ENCODE measurements around the gene DNAJC5.
"Not testable (repeated sequence)": the region's sequence is repeated elsewhere in the genome, so short reads cannot be mapped to it uniquely, and the experiment has no call there.

DNAJC5 gene

DNA sequence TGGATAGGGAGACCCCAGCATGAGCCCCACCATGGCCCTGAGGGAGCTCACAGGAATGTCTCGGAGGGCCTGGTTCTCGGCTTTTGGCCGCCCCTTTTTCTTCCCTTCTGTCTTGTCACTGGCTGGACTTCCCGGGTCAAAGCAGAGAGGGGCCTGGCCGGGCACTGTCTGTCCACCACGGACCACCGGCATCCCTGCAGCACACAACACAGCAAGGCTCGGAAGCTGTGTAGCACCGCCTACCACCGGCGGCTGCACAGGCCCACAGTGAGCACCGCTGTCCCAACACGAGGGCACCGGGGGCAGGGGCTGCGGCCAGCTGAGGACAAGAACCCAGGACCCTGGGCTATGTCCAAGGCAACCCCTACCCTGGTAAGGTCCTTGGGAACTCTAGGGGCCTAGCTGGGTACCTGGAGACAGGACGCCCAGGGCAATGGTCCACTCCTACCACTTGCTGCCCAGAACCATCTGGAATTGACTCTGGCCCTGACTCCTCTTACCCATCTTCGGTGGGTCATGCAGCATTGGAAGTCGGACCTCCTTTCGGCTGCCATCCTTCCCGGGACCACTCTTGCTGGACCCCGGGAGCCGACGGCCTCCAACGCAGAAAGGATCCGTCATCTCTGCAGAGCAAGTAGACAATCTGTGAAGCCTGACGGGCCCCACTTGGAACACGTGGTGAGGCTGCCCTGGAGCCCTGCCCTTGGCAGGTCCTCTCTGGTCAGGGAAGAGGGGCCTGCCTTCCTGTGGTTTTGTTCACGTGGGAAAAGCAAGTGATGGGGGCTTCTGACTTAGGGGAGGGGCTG, 72.6 kb downstream of the DNAJC5 start:
- Histone ChIP-seq H3K27me3 (ENCODE audit: insufficient read depth, insufficient read length) (peaks cover 17% of the 10 kb centered on the region), H3K9ac (ENCODE audit: insufficient read length, low read depth) (no peak overlapping the region), H3K36me3 (ENCODE audit: insufficient read depth, insufficient read length, low read length) (peaks cover 48% of the 10 kb centered on the region), H3K9me3 (ENCODE audit: insufficient read depth, low read length) (peaks cover 40% of the 10 kb centered on the region; the same call in 1 of the 2 replicates), H3K4me3 (ENCODE audit: insufficient read length, low read depth) (no peak overlapping the region), H3K4me1 (ENCODE audit: insufficient read depth, insufficient read length) (peaks cover 15% of the 10 kb centered on the region)
- TF ChIP-seq YY1 (IDR thresholded peaks at IDR 0.05; ENCODE audit: insufficient read depth, insufficient read length) (no peak), ZNF274 (IDR thresholded peaks at IDR 0.05; ENCODE audit: low read depth, low read length) (no peak), SUZ12 (IDR thresholded peaks at IDR 0.05; ENCODE audit: extremely low read depth, insufficient read depth, insufficient read length) (no peak)
- no peak for DNase-seq (ENCODE audit: low read depth, low spot score)

- peaks cover 40% of the 10 kb centered on the region for H3K36me3 ChIP-seq (ENCODE audit: insufficient read depth, insufficient read length, low read length)
- peaks cover 40% of the 10 kb centered on the region; the same call in 1 of the 2 replicates for H3K9me3 ChIP-seq (ENCODE audit: insufficient read depth, low read length)
- TF ChIP-seq ZNF274 (IDR thresholded peaks at IDR 0.05; ENCODE audit: low read depth, low read length) (no peak), YY1 (IDR thresholded peaks at IDR 0.05; ENCODE audit: insufficient read depth, insufficient read length) (no peak)
- H3K9ac ChIP-seq (ENCODE audit: insufficient read length, low read depth) = peak overlapping the region; percentile 96
- DNase-seq (ENCODE audit: low read depth, low spot score) = no peak
- peaks cover 17% of the 10 kb centered on the region for H3K27me3 ChIP-seq (ENCODE audit: insufficient read depth, insufficient read length)
- H3K4me1 ChIP-seq (ENCODE audit: insufficient read depth, insufficient read length) = peaks cover 18% of the 10 kb centered on the region
- H3K4me3 ChIP-seq (ENCODE audit: insufficient read length, low read depth) = peak overlapping the region; percentile 88
Observed at GRCh38 chr20:63968136-63968927, 73.4 kb downstream of the DNAJC5 start.

- DNase-seq (ENCODE audit: low read depth, low spot score) = no peak
- Histone ChIP-seq H3K9ac (ENCODE audit: insufficient read length, low read depth) (peak overlapping the region; percentile 96), H3K4me3 (ENCODE audit: insufficient read length, low read depth) (peak overlapping the region; percentile 88), H3K9me3 (ENCODE audit: insufficient read depth, low read length) (peaks cover 34% of the 10 kb centered on the region; the same call in 1 of the 2 replicates), H3K27me3 (ENCODE audit: insufficient read depth, insufficient read length) (peaks cover 17% of the 10 kb centered on the region), H3K4me1 (ENCODE audit: insufficient read depth, insufficient read length) (peaks cover 22% of the 10 kb centered on the region), H3K36me3 (ENCODE audit: insufficient read depth, insufficient read length, low read length) (peaks cover 31% of the 10 kb centered on the region)
- TF ChIP-seq YY1 (IDR thresholded peaks at IDR 0.05; ENCODE audit: insufficient read depth, insufficient read length) (no peak), ZNF274 (IDR thresholded peaks at IDR 0.05; ENCODE audit: low read depth, low read length) (no peak), SUZ12 (IDR thresholded peaks at IDR 0.05; ENCODE audit: extremely low read depth, insufficient read depth, insufficient read length) (no peak)
Observed at GRCh38 chr20:63968928-63969760, 74.2 kb downstream of the DNAJC5 start.

DNA sequence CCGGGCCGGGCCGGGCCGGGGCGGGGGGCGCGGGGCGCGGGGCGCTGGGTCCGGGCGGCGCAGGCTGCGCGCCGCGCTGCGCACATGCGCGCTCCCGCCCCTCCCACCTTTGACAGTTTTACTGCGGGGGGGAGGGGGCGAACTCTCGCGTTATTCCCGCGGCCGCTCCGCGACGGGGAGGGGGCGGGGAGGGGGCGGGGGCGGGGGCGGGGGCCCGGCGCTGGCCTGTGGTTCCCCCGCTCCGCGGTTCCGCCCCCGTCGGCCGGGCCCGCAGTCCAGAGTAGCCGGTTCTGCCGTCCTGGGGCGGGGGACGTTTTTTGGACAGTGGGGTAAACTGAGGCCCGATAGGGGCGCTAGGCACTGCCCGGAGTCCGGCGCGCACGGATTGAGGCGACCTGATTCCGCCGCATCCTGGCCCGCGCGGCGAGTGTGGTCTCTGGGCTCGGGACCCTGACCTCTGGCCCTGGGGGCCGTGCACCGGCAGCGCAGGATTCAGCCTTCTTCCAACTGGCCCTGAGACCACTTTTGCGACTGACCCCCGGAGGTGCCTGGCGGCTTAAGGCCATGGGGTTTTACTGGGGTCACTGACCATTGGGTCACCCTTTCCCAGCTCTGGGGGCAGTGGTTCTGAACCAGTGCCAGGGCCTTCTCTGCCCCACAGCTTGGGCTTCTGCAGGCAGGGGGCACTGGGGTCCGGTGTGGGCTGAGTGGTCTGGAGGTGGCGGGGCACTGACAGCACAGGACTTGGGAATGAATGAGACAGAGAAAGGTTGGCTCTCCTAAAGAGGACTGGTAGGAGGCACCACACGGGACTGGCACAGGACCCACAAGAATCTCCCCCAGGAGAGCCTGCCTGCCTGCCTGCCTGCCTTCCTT, 75.2 kb downstream of the DNAJC5 start, which contains the start of gene ZNF512B:
TSS of gene ZNF512B (minus strand) at position 93 of the 876 bp plus-strand sequence. CDS start 1,980 bp downstream, outside the sequence.
- Histone ChIP-seq H3K9me3 (ENCODE audit: insufficient read depth, low read length) (peaks cover 27% of the 10 kb centered on the region; the same call in 1 of the 2 replicates), H3K27me3 (ENCODE audit: insufficient read depth, insufficient read length) (peaks cover 17% of the 10 kb centered on the region), H3K9ac (ENCODE audit: insufficient read length, low read depth) (peak within 1 kb of the TSS; percentile 96), H3K36me3 (ENCODE audit: insufficient read depth, insufficient read length, low read length) (peaks cover 26% of the 10 kb centered on the region), H3K4me3 (ENCODE audit: insufficient read length, low read depth) (peak within 1 kb of the TSS; percentile 88), H3K4me1 (ENCODE audit: insufficient read depth, insufficient read length) (peaks cover 24% of the 10 kb centered on the region)
- peak; percentile 49 for DNase-seq (ENCODE audit: low read depth, low spot score)
- TF ChIP-seq SUZ12 (IDR thresholded peaks at IDR 0.05; ENCODE audit: extremely low read depth, insufficient read depth, insufficient read length) = no peak
- TF ChIP-seq ZNF274 (IDR thresholded peaks at IDR 0.05; ENCODE audit: low read depth, low read length) = no peak
- no peak for TF ChIP-seq YY1 (IDR thresholded peaks at IDR 0.05; ENCODE audit: insufficient read depth, insufficient read length)

GRCh38 chr20:63970714-63971431, 75.9 kb downstream of the DNAJC5 start:
- H3K36me3 ChIP-seq (ENCODE audit: insufficient read depth, insufficient read length, low read length) = peaks cover 26% of the 10 kb centered on the region
- H3K9me3 ChIP-seq (ENCODE audit: insufficient read depth, low read length) = peaks cover 26% of the 10 kb centered on the region; the same call in 1 of the 2 replicates
- H3K9ac ChIP-seq (ENCODE audit: insufficient read length, low read depth) = no peak overlapping the region
- H3K27me3 ChIP-seq (ENCODE audit: insufficient read depth, insufficient read length) = peaks cover 17% of the 10 kb centered on the region
- peaks cover 24% of the 10 kb centered on the region for H3K4me1 ChIP-seq (ENCODE audit: insufficient read depth, insufficient read length)
- DNase-seq (ENCODE audit: low read depth, low spot score) = no peak
- TF ChIP-seq SUZ12 (IDR thresholded peaks at IDR 0.05; ENCODE audit: extremely low read depth, insufficient read depth, insufficient read length) = no peak
- TF ChIP-seq ZNF274 (IDR thresholded peaks at IDR 0.05; ENCODE audit: low read depth, low read length) = no peak
- TF ChIP-seq YY1 (IDR thresholded peaks at IDR 0.05; ENCODE audit: insufficient read depth, insufficient read length) = no peak
- H3K4me3 ChIP-seq (ENCODE audit: insufficient read length, low read depth) = peak overlapping the region; percentile 67

- Histone ChIP-seq H3K9me3 (ENCODE audit: insufficient read depth, low read length) (peaks cover 16% of the 10 kb centered on the region; the same call in 1 of the 2 replicates), H3K36me3 (ENCODE audit: insufficient read depth, insufficient read length, low read length) (peaks cover 16% of the 10 kb centered on the region), H3K27me3 (ENCODE audit: insufficient read depth, insufficient read length) (peaks cover 17% of the 10 kb centered on the region), H3K4me1 (ENCODE audit: insufficient read depth, insufficient read length) (peaks cover 24% of the 10 kb centered on the region)
- not testable (repeated sequence) for DNase-seq (ENCODE audit: low read depth, low spot score); H3K4me3 ChIP-seq (ENCODE audit: insufficient read length, low read depth); H3K9ac ChIP-seq (ENCODE audit: insufficient read length, low read depth)
Observed at GRCh38 chr20:63971960-63972311, 77.0 kb downstream of the DNAJC5 start.
